HG03280 (cell line): ENCODE data around the gene MITD1.
"Not testable (repeated sequence)": the region's sequence is repeated elsewhere in the genome, so short reads cannot be mapped to it uniquely, and the experiment has no call there.

Source experiments
- ATAC-seq: cut with Tn5 transposase; IDR thresholded peaks from one replicate; pipeline ENCODE4 v1.9.1; 2021; ENCODE audit warnings: mild to moderate bottlenecking, moderate library complexity; ENCODE audit not compliant: unreplicated experiment

MITD1 gene

GRCh38 chr2:99180755-99181623 lies at the start of gene MITD1, which contains the start of gene MRPL30:
TSS of gene MITD1 (minus strand) at chr2:99181058. CDS start at chr2:99180981, 77 bp downstream.
TSS of gene MRPL30 (plus strand) at chr2:99181184. CDS start at chr2:99186204, 5,020 bp downstream.
- peak; percentile 95 for ATAC-seq

- ATAC-seq: no peak
Measured at GRCh38 chr2:99217929-99218501, 37.2 kb upstream of the MITD1 start.

- ATAC-seq: no peak
Measured at GRCh38 chr2:99216096-99216495, 35.2 kb upstream of the MITD1 start.

- ATAC-seq: no peak
Measured at GRCh38 chr2:99205491-99205890, 24.6 kb upstream of the MITD1 start.

GRCh38 chr2:99201959-99202678 lies 21.3 kb upstream of the MITD1 start:
- no peak for ATAC-seq

- no peak for ATAC-seq
Measured at GRCh38 chr2:99200076-99200800, 19.4 kb upstream of the MITD1 start.

- no peak for ATAC-seq
Measured at GRCh38 chr2:99198103-99198841, 17.4 kb upstream of the MITD1 start.

- not testable (repeated sequence) for ATAC-seq
Measured at GRCh38 chr2:99192364-99192763, 11.5 kb upstream of the MITD1 start.

- ATAC-seq: no peak
Measured at GRCh38 chr2:99190548-99190947, 9.7 kb upstream of the MITD1 start.

GRCh38 chr2:99188357-99188756 lies 7.5 kb upstream of the MITD1 start:
- ATAC-seq: no peak

- no peak for ATAC-seq
Measured at GRCh38 chr2:99187011-99187410, 6.2 kb upstream of the MITD1 start.

- ATAC-seq: no peak
Measured at GRCh38 chr2:99184811-99185210, 4.0 kb upstream of the MITD1 start.

GRCh38 chr2:99183025-99183424 lies 2.2 kb upstream of the MITD1 start:
- ATAC-seq: no peak

- no peak for ATAC-seq
Measured at GRCh38 chr2:99181624-99182000, 754 bp upstream of the MITD1 start.

GRCh38 chr2:99171377-99172140 lies 9.3 kb downstream of the MITD1 start:
- no peak for ATAC-seq

GRCh38 chr2:99169534-99169933 lies 11.3 kb downstream of the MITD1 start:
- no peak for ATAC-seq

- no peak for ATAC-seq
Measured at GRCh38 chr2:99166218-99166617, 14.6 kb downstream of the MITD1 start.

GRCh38 chr2:99159594-99159993 lies 21.3 kb downstream of the MITD1 start:
- ATAC-seq: no peak

GRCh38 chr2:99158599-99158998 lies 22.3 kb downstream of the MITD1 start:
- ATAC-seq: no peak

GRCh38 chr2:99156891-99157290 lies 24.0 kb downstream of the MITD1 start:
- ATAC-seq: no peak
